ENCODE measurements around the gene IGFBP7.

IGFBP7 gene

GRCh38 chr4:57094832-57095223 lies 15.4 kb downstream of the IGFBP7 start:
- no peak for DNase-seq

DNA sequence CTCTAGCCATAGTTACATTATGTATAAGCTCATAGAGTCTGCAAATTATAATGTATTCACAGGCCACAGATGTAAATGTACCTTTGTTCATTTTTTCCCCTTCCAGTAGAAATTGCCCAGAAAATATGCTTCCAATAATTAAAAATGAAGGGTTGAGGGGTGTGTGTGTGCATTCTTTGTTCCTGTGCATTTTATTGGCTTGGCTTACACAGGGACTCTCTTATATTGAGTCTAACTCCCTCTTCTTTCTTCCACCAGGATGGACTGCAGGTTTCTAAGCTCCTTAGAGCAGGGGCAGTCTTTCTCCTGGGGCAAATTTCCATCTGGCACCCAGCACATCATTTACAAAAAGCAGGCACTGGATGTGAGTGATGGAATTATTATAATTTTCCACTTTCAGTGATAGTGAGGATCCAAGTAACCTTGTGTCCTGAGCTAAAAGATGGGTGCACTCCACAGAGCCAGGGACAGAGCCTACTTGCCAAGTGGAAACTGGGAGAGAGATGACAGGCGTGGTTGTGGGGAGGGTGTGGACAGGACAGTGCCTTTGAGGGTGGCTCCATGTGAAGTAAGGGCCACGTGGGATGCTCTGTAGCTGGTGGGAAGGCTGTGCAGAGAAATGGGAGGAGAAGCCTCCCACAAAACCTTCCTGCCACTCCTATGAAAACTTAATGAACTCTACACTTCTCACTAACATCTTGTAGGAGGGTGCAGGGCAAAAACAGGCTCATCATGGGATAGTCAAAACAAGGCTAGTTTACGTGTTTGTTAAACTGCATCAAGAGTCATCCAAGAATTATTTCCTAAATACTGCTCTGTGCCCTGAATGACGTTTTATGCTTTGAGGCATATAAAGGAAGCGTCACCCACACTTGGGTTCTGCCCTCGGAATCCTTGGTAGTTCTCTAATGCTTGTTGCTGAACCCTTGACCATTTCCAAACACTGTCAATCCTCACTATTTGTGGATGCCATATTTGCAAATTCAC lies 16.0 kb downstream of the IGFBP7 start:
- no peak for DNase-seq

DNA sequence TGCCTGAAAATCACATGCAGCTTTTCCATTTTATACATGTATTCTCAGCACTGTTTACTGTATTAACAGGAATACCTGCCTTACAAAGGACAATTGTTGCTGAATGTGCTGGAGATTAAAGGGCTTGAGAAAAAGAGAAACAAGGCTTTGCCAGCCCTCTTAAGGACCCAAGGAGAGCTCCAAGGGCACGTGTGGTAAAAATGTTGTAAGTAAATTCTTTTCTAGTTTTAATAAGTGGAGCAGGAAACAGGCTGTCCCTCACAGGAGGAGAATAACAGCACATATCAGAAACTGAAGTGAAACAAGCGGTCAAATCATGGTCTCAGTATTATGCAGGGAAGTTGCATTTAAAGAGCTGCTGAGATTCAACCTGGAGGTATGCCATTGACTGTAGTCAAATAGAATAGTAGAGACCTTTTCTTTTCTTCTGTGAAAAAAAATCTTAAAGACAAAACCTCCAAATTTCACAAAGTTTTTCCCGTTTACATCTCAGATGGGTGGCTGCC lies 18.5 kb downstream of the IGFBP7 start:
- DNase-seq: no peak

DNA sequence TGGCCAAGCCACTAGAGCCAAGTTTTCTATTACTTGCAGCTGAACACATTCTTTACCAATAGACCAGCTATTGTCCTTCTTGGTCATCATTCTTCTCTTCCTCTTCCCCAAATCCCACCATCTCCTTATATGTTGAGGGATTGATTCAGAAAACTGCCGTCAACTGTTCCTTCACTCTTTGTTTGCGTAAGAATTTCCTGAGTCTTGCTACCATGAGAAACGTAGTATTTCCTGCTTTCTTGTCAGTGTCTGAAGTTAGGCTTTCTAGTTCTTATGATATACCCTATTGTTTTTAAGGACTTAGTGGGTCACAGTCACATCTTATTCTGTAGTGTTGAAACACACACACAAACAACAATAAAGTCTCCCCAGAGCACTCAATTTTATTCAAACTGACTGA lies 20.1 kb downstream of the IGFBP7 start:
- DNase-seq: no peak

GRCh38 chr4:57089549-57089948 lies 20.6 kb downstream of the IGFBP7 start:
- DNase-seq: no peak

DNA sequence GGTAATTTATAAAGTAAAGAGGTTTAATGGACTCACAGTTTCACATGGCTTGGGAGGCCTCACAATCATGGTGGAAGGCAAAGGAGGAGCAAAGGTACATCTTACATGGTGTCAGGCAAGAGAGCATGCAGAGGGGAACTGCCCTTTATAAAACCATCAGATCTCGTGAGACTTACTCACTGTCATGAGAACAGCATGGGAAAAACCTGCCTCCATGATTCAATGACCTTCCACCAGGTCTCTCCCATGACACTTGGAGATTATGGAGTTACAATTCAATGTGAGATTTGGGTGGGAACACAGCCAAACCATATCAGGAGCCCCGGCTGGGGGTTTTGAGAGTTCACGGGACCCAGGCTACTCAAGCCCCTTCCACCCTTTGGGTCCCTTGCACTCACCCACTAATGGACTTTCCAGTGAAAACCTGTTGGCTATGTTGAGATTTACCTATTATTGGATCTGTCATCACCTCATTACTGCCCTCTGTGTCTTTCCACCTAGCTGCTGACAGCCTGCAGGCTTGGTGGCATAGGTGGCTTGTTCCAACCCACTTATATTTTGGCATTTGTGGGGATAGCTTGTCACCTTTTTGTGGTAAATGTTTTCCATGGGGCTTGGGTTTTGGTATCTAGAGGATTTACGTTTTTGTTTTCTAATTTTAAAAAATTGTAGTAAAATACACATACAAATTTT lies 24.0 kb downstream of the IGFBP7 start:
- no peak for DNase-seq

- no peak for DNase-seq
These were observed 24.9 kb downstream of the IGFBP7 start for GRCh38 chr4:57085278-57085677.

- no peak for DNase-seq
These were observed 25.8 kb downstream of the IGFBP7 start for GRCh38 chr4:57084360-57084759.

DNA sequence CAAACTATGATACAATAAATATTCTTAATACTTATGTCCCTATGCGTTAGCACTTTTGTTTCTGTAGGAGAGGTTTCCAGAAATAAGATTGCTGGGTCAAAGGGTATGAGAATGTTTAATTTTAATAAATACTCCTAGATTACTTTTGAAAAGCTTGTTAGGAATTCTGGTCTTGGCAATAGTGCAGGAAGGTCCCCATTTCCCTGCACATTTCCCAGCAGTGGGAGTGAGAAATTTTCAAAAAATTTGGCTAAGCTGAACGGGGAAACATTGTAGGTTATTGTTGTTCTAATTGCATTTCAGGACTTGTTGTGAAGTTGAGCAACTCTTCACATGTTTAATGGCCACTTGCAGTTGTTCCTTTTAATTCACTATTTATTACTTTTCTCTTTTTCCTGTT lies 27.1 kb downstream of the IGFBP7 start:
- no peak for DNase-seq

- no peak for DNase-seq
These were observed 28.2 kb downstream of the IGFBP7 start for GRCh38 chr4:57081651-57082621.

GRCh38 chr4:57080781-57081650 lies 29.2 kb downstream of the IGFBP7 start:
- DNase-seq: no peak

DNA sequence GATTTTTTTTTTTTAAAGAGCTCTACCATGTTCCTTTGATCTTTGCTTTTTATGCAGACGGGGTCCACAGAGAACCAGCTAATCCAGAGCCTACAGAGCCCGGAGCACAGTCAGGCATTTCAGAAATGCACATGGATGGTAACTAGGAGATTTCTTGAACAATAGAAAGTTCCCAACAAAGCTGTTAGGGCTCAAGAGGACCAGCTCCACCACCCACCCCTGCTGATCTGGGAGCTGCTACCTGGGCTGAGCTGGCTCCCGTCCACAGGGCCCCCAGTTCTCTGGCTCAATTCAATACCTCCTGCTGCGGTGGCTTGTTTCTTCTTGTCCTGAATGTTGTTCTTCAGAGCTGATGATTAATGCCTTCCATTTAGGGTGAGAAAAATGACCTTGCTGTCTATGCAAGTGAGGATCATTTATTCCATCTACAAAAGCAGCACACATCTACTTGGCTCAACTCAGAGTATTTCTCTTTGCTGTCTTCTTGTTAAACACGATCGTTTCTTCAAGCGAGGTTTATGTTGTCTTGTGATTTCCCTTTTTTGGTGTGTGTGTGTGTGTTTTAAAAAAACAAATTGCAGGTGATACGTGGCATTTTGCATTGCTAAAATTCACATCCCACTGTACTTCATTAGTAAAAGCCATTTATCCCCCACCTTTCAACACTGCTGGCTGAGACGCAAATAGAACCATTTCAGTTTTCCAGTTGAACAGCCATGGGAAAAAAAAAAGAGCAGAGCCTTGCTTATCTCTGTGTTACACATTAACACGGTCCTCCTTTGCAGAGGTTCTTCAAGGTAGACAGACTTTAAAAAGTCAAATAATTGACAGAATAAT lies 31.3 kb downstream of the IGFBP7 start:
- DNase-seq: no peak

- no peak for DNase-seq
These were observed 32.4 kb downstream of the IGFBP7 start for GRCh38 chr4:57077550-57078343.

DNA sequence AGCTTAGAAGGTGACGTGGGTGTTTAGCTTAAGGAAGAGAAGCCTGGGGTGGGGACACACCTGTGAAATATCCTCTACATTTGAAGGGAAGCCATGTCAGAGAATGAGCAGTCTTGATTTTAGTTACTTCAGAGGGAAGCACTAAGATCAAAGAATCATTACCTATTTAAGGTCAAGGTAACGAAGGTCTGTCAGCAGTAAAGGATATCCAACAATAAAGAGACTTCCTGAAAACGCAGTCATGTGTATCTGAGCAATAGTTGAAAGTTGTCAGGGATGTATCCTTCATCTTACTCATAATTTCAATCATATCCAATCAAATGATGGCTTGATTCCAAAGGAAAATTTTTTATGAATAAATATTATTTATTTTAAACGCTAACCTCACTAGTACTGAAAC lies 33.5 kb downstream of the IGFBP7 start:
- no peak for DNase-seq

GRCh38 chr4:57075367-57075766 lies 34.8 kb downstream of the IGFBP7 start:
- DNase-seq: no peak

DNA sequence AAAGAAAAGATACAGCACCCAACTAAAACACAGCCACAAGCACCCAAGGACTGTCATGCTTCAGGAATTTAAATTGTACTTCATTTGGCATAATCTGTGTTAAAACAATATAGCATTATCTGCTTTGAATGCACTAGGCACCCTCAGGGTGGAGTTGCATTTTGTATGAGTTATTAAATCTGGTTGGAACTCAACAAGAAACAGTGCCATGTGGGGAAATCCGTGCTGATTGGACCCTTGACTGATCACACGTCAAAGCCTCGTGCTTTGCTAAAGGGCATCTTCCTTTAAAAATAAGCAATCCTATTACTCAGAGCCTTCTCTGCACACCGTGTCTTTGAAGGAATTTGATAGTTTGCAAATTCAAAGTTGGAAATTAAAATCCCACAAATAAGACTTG lies 35.4 kb downstream of the IGFBP7 start:
- DNase-seq: no peak

DNA sequence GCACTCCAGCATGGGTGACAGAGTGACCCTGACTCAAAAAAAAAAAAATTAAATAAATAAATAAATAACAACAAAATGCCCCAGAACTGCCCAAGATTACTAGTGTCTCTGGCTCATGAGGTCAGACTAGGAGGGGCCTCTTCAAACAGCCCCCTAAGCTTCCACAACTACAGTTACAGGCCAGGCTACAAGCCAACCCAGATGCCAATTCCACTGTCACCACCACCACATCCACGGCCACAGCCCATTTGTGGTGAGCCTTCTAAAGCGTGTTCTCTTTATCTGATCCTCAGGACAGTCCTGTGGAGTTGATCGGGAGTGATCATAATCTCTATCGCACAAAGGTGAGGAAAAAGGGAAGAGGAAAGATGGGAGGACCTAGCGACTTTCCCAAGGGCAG lies 36.6 kb downstream of the IGFBP7 start:
- DNase-seq: no peak

DNA sequence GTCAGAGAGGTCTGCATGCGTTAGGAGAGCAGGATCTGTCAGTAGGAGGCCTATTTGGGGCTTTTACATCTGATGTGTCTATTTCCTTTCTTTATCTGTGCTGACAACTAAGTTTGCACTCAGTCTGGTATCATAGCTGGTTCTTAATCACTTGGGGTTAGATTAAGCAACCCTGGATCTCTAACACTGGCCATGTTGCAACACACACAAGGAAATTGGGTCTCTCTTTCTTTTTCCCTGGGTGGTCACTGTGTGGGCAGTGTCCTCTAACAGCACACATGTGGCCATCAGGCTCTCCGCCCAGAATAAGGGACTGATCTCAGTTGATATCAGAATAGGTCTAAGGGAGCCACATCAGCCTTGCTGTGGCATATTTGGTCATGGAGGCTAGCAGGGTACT lies 38.9 kb downstream of the IGFBP7 start:
- DNase-seq: no peak

- DNase-seq: no peak
These were observed 39.7 kb downstream of the IGFBP7 start for GRCh38 chr4:57070461-57070860.
